ENCODE measurements around the gene PRR5. TPM values are rescaled to one million over a fixed set of nuclear protein-coding genes. Genes with fewer than 3 reads are reported as not detected.

Gene PRR5
- total RNA-seq, 2 experiments from 2014 or later = 0.19 to 1.8 TPM

DNA sequence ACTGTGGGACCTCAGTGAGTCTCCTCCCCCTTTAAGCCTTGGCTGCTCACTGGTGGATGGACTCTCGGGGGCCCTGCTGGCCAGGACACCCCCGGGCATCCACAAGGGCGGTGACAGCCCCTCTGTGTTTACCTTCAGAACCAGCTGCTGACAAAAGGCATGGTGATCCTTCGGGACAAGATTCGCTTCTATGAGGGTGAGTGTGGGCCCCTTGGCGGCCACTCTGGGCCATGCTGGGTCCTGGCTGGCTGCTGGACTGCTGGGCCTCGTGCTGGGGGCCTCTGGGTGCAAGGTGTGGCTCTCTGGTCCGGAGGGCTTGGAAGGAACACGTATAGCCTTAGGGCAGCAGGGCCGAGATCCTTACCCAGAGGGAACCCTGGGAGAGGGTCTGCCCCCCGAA is 24.4 kb downstream of the PRR5 start:
- intact Hi-C loops (cut with micrococcal nuclease; ENCODE audit: unreplicated experiment) = no loop called here
- no TSS peak for BruUV-seq (replicated peaks)
- H3K4me3 ChIP-seq (ENCODE audit: low read depth, low read length, poor library complexity, severe bottlenecking) = no peak overlapping the region
- no peak overlapping the region for H2AFZ ChIP-seq (ENCODE audit: low read length)
- H3K9me3 ChIP-seq (ENCODE audit: low read length) = no peaks in the 10 kb centered on the region
- CTCF ChIA-PET (ENCODE audit: unreplicated experiment) = no interaction called here
- DNase-seq (ENCODE audit: low spot score) = no peak
- no peak for TF ChIP-seq EZH2phosphoT487 (IDR thresholded peaks at IDR 0.05; ENCODE audit: borderline replicate concordance, low read depth, low read length)
- TF ChIP-seq, protein P1, sequence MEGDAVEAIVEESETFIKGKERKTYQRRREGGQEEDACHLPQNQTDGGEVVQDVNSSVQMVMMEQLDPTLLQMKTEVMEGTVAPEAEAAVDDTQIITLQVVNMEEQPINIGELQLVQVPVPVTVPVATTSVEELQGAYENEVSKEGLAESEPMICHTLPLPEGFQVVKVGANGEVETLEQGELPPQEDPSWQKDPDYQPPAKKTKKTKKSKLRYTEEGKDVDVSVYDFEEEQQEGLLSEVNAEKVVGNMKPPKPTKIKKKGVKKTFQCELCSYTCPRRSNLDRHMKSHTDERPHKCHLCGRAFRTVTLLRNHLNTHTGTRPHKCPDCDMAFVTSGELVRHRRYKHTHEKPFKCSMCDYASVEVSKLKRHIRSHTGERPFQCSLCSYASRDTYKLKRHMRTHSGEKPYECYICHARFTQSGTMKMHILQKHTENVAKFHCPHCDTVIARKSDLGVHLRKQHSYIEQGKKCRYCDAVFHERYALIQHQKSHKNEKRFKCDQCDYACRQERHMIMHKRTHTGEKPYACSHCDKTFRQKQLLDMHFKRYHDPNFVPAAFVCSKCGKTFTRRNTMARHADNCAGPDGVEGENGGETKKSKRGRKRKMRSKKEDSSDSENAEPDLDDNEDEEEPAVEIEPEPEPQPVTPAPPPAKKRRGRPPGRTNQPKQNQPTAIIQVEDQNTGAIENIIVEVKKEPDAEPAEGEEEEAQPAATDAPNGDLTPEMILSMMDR (conservative IDR thresholded peaks at IDR 0.05; ENCODE audit: low read length) = no peak
- no peaks in the 10 kb centered on the region for H3K9me2 ChIP-seq (ENCODE audit: insufficient read depth, low read length)
- H3K27ac ChIP-seq (ENCODE audit: low read depth, low read length, poor library complexity, severe bottlenecking) = no peak overlapping the region
- H4K20me1 ChIP-seq (ENCODE audit: insufficient read depth, low read length) = no peaks in the 10 kb centered on the region
- no peaks in the 10 kb centered on the region for H3K36me3 ChIP-seq (ENCODE audit: insufficient read depth, low read length)
- POLR2A ChIA-PET = no interaction called here
- H3K4me1 ChIP-seq (ENCODE audit: insufficient read depth, low read length, poor library complexity, severe bottlenecking) = no peaks in the 10 kb centered on the region
- H3K79me2 ChIP-seq (ENCODE audit: insufficient read depth, low read depth, low read length) = no peaks in the 10 kb centered on the region
- no peak overlapping the region for H3K4me2 ChIP-seq (ENCODE audit: low read length)

DNA sequence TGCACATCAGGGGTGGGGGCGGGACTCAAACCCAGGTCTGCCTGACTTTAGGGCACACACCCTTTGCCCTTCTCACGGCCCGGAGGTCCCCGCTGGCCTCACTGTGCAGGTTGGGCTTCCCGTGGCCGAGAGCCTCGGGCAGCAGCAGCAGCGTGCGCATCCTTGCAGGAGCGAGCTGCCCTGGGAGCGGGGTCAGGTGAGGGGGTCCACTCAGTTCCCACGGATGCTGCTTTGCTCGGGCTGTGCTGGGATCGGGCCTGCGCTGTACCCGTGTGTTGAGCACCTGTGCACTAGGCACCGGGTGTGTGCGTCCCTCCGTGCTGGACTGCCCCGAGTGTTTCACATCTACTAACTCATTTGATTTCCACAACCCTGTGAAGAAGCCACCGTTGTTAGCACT is 25.1 kb downstream of the PRR5 start:
- no peak overlapping the region for H3K4me2 ChIP-seq (ENCODE audit: low read length)
- H3K9me3 ChIP-seq (ENCODE audit: low read length) = no peaks in the 10 kb centered on the region
- H3K27ac ChIP-seq (ENCODE audit: low read depth, low read length, poor library complexity, severe bottlenecking) = no peak overlapping the region
- TF ChIP-seq EZH2phosphoT487 (IDR thresholded peaks at IDR 0.05; ENCODE audit: borderline replicate concordance, low read depth, low read length) = no peak
- TF ChIP-seq, protein P1 (conservative IDR thresholded peaks at IDR 0.05; ENCODE audit: low read length) = no peak
- DNase-seq (ENCODE audit: low spot score) = no peak
- ChIA-PET POLR2A (no interaction called here), CTCF (ENCODE audit: unreplicated experiment) (no interaction called here)
- H2AFZ ChIP-seq (ENCODE audit: low read length) = no peak overlapping the region
- no peak overlapping the region for H3K4me3 ChIP-seq (ENCODE audit: low read depth, low read length, poor library complexity, severe bottlenecking)
- H3K9me2 ChIP-seq (ENCODE audit: insufficient read depth, low read length) = no peaks in the 10 kb centered on the region
- no peaks in the 10 kb centered on the region for H3K79me2 ChIP-seq (ENCODE audit: insufficient read depth, low read depth, low read length)
- BruUV-seq (replicated peaks) = no TSS peak
- no peaks in the 10 kb centered on the region for H4K20me1 ChIP-seq (ENCODE audit: insufficient read depth, low read length)
- no peaks in the 10 kb centered on the region for H3K36me3 ChIP-seq (ENCODE audit: insufficient read depth, low read length)
- intact Hi-C loops (cut with micrococcal nuclease; ENCODE audit: unreplicated experiment) = no loop called here
- H3K4me1 ChIP-seq (ENCODE audit: insufficient read depth, low read length, poor library complexity, severe bottlenecking) = no peaks in the 10 kb centered on the region

DNA sequence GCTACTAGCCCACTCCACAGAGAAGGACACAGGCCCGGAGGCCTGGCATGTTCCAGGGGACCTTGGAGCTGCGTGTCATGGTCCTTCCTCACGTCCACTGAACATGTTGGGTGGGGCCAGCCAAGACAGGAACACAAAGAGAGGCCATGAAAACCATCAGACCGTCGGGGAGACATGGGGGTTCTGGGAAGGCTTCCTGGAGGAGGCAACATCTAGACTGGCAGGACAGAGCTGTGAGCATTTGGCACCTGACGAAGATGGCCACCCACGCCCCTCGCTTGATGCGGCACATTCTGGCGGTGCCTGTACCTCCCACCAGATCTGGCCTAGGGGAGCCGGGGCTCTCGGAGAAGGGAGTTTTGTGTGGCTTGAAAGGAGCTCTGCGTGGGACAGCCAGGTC is 25.7 kb downstream of the PRR5 start:
- Histone ChIP-seq H3K4me2 (ENCODE audit: low read length) (no peak overlapping the region), H3K9me3 (ENCODE audit: low read length) (no peaks in the 10 kb centered on the region), H2AFZ (ENCODE audit: low read length) (no peak overlapping the region), H3K9me2 (ENCODE audit: insufficient read depth, low read length) (no peaks in the 10 kb centered on the region), H3K27ac (ENCODE audit: low read depth, low read length, poor library complexity, severe bottlenecking) (no peak overlapping the region), H3K4me3 (ENCODE audit: low read depth, low read length, poor library complexity, severe bottlenecking) (no peak overlapping the region), H3K36me3 (ENCODE audit: insufficient read depth, low read length) (no peaks in the 10 kb centered on the region), H3K4me1 (ENCODE audit: insufficient read depth, low read length, poor library complexity, severe bottlenecking) (no peaks in the 10 kb centered on the region), H3K79me2 (ENCODE audit: insufficient read depth, low read depth, low read length) (no peaks in the 10 kb centered on the region), H4K20me1 (ENCODE audit: insufficient read depth, low read length) (no peaks in the 10 kb centered on the region)
- CTCF ChIA-PET (ENCODE audit: unreplicated experiment) = interaction anchor here (0.6 kb wide), 1 partner anchor 11 kb away, joined by 3 read pairs; no protein-coding TSS in a partner anchor
- POLR2A ChIA-PET = no interaction called here
- intact Hi-C loops (cut with micrococcal nuclease; ENCODE audit: unreplicated experiment) = no loop called here
- no peak for TF ChIP-seq EZH2phosphoT487 (IDR thresholded peaks at IDR 0.05; ENCODE audit: borderline replicate concordance, low read depth, low read length)
- TF ChIP-seq, protein P1 (conservative IDR thresholded peaks at IDR 0.05; ENCODE audit: low read length) = no peak
- no TSS peak for BruUV-seq (replicated peaks)
- no peak for DNase-seq (ENCODE audit: low spot score)
